ENCODE data around the gene MXD3.

MXD3 gene

GRCh38 chr5:177302354-177303110, 9.2 kb downstream of the MXD3 start:
- DNase-seq: no peak

GRCh38 chr5:177301503-177302165, 10.1 kb downstream of the MXD3 start:
- peak in 1 of 2 donors; percentile 11 for DNase-seq

DNA sequence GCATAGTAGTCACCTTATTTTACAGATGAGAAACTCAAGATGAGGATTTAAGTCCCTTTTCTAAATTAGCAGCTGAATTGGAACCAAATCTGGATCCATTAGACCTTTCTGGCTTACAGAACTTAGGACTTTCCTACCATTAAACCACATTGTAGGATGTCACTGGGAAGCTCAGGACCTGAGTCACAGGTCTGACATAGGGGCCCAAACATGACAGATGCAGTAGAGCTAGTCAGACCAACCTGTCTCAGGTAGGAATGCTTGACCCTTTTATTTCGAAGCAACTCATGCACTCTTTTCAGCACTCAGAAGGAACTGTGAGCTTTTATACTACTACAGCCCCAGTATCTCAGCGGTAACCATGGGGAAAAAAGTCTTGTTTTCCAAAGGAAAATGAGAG, 10.7 kb downstream of the MXD3 start:
- no peak for DNase-seq

GRCh38 chr5:177300236-177300880, 11.3 kb downstream of the MXD3 start:
- DNase-seq: peak; percentile 78 to 79

- DNase-seq: no peak
Observed at GRCh38 chr5:177299697-177300096, 12.0 kb downstream of the MXD3 start.

GRCh38 chr5:177297922-177298321, 13.8 kb downstream of the MXD3 start:
- DNase-seq: no peak

- DNase-seq: peak in 1 of 2 donors; percentile 15
Observed at GRCh38 chr5:177296581-177296980, 15.1 kb downstream of the MXD3 start.

- no peak for DNase-seq
Observed at GRCh38 chr5:177295924-177296323, 15.8 kb downstream of the MXD3 start.

DNA sequence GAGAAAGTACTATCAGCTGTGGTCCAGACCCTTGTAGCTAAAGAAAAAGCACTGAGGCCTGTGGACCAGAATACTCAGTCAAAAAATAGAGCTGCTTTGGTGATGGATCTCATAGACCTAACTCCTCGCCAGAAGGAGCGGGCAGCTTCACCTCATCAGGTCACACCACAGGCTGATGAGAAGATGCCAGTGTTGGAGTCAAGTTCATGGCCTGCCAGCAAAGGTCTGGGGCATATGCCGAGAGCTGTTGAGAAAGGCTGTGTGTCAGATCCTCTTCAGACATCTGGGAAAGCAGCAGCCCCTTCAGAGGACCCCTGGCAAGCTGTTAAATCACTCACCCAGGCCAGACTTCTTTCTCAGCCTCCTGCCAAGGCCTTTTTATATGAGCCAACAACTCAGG, 17.1 kb downstream of the MXD3 start:
- no peak for DNase-seq

- no peak for DNase-seq
Observed at GRCh38 chr5:177293819-177294581, 17.7 kb downstream of the MXD3 start.

DNA sequence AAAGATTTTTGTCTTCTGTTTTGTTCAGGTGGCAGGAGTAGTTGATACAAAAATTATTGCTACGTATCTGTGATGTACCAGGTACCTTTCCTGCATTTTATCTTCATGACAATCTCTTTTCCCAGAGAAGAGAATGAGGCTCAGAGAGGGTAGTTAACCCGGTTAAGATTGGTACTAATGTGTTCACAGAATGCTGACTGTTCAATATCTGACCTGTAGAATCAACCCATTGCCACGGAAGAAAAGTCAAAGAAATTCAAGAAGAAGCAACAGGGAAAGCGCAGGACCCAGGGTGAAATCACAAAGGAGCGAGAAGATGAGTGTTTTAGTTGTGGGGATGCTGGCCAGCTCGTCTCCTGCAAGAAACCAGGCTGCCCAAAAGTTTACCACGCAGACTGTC, 20.0 kb downstream of the MXD3 start:
- no peak for DNase-seq

DNA sequence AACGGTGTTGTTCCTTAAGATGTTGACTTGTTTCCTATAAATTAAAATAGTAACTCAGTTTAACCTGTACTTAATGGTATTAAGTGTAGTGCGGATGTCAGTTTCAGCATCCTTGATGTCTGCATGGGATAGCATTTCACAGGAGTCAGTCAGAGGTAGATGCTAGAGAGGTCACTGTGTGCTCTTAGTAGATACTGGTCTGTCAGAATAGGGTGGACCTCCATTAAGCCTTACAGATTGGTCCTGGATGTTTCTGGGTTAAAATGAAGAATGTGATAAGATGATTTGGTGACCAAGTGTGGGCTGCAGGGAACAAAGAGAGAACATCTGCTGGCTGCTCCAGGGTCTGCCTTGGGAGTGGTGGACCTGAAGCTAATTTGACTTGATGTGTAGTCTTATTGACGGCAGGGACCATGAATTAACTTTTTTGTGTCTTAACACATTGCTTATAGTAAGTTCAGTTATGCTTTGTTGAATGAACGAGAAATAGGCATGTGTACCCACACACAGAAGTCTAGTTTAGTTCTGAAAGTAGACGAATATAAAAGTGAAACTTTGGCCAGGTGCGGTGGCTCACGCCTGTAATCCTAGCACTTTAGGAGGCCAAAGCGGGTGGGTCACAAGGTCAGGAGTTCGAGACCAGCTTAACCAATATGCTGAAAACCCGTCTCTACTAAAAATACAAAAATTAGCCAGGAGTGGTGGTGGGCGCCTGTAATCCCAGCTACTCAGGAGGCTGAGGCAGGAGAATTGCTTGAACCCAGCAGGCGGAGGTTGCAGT, 20.7 kb downstream of the MXD3 start:
- DNase-seq: no peak

GRCh38 chr5:177288191-177288590, 23.5 kb downstream of the MXD3 start:
- DNase-seq: no peak

DNA sequence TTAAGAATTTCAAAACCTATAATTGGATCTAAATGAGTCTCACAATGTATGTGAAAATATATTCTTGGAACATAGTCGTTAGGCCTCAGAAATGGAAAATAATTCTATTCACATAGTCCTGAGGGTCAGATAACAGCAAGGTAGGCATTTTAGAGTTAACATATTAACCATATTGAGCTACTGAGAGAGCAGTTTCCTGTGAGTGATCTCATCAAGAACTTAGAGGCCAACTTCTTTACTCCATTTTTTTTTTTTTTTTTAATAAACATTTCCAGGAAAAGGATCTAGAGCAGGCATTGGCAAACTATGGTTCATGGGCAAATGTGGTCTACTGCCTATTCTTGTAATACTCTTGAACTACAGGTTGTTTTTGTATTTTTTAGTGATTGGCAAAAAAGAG, 34.8 kb downstream of the MXD3 start:
- DNase-seq: no peak

- no peak for DNase-seq
Observed at GRCh38 chr5:177275883-177276282, 35.8 kb downstream of the MXD3 start.

DNA sequence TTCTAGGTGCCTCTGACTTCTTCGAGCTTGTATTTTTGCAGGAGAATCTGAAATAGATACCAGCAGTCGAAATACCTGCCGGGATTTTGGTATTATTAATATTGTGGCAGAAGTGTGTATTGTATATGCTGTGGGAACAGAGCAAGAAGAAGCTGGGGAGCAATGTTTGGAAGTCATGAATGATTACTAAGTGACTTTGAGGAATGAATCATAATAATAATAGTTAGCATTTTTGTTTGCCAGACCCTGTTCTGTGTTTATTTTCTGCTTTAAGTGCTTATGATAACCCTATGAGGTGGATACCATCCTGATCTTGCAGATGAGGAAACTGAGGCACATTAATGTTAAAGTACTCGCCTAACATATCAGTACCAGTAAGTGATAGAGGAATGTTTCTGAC, 40.6 kb downstream of the MXD3 start:
- DNase-seq: no peak

DNA sequence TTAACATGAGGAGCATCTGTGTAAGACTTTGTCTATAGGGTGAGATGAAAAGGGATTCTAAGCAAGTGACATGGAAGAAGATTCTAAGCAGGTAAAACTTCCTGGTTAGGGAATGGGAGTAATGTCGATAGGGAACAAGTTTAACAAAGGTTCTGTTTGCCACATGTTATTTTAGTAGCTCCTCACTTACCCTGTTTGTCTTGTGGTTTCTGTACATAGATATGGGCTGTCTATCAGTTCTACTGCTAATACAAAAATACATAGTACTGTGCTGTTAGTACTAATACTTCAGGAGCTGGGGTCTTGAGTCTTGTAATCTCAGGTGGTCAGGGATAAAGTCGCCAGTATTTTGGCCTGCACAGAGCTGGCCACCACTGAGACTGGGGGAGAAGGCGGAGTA, 41.0 kb downstream of the MXD3 start:
- DNase-seq: no peak

DNA sequence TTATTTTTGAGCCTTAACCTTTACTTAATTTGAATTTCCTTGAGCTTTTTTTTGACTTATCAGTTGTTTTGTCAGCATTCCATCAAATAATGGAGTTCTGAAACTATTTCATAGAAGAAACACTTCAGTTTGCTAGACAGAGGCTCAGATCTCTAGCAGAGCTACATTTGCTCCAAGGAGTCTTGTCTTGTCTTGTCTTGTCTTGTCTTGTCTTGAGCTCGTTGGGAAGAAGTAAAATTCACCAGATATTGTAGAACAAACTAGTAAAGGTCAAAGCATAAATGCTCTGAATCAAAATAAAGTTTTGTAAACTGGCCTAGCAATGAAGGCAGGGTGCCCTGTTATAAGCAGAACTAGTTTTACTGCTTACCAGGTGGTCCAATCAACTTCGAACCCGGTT, 41.7 kb downstream of the MXD3 start:
- DNase-seq: no peak

DNA sequence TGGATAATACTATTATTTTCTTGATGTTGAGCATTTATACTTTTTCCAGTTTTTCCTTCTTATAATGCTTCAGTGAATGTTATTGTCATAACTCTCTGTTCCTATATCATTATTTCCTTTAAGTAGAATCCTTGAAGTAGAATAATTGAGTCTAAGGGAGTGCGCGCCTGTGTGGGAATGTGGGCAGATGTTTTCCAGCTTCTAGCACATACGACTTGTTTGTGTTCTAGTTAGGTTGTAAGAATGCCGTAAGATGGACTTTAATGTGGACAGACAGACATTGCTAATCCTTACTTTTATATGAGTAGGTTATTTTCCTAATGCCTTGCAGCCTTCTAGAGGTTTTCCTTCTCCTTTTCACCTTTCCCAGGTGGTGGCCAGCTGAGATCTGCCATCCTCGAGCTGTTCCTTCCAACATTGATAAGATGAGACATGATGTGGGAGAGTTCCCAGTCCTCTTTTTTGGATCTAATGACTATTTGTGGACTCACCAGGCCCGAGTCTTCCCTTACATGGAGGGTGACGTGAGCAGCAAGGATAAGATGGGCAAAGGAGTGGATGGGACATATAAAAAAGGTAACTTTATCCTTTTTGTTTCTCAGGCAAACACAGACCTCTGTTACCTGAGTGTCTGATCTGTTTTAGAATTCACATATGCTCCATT, 42.3 kb downstream of the MXD3 start:
- no peak for DNase-seq

DNA sequence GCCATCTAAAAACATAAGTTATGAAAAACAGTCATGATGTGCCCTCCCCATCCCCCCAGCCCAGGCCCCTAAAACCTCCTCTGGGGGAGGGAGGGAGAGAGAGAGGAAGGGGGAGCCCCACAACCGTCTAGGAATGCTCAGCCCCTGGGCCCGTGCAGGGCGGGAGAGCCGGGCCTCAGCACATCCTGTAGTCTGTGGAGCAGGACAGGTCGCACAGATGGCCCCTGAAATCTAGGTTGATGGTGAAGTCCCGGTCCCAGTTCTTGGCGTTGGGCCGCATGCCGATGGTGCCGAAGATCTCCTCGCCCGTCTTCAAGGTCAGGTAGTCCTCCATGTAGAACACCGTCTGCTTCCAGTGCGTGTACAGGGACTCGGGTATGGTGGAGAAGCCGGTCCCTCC, 46.3 kb downstream of the MXD3 start:
- no peak for DNase-seq

GRCh38 chr5:177264178-177264577, 47.5 kb downstream of the MXD3 start:
- DNase-seq: no peak

DNA sequence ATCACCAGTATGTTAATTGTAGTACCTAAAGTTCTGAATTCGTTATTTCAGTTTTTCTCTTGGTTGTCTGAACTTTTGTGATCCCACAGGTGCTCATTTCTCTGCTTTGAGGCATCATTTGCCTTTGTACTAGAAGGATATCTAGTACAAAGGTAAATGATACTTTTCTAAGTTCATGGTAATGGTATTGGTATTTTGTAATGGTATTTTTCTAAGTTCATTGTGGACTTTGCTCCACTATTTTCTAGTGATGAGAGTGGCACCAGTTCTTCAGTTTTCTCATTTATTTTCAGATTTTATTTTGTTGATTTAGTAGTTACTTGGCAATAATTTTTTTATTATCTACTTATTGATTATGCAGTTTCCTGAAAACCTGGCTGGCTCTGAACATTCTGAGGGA, 50.2 kb downstream of the MXD3 start:
- DNase-seq: no peak

All from CD4-positive, alpha-beta T cell treated with Interleukin-4 for 1 hour (primary cell).